Measurements from ENCODE around the gene TRIM50.
"Not testable (repeated sequence)": the region's sequence is repeated elsewhere in the genome, so short reads cannot be mapped to it uniquely, and the experiment has no call there.

The TRIM50 gene

GRCh38 chr7:73327922-73328321 is at the start of gene TRIM50, which contains the start of gene FKBP6:
Gene TRIM50 (minus strand): TSS chr7:73328082. CDS start chr7:73324787, 3,295 bp downstream.
Gene FKBP6 (plus strand): TSS chr7:73328161. CDS start chr7:73328429, 268 bp downstream.
- not testable (repeated sequence) for H3K36me3 ChIP-seq (ENCODE audit: control insufficient read depth, low read length); H3K9me3 ChIP-seq (ENCODE audit: control insufficient read depth, insufficient read depth, low read length); H3K4me2 ChIP-seq (ENCODE audit: low read length)

DNA sequence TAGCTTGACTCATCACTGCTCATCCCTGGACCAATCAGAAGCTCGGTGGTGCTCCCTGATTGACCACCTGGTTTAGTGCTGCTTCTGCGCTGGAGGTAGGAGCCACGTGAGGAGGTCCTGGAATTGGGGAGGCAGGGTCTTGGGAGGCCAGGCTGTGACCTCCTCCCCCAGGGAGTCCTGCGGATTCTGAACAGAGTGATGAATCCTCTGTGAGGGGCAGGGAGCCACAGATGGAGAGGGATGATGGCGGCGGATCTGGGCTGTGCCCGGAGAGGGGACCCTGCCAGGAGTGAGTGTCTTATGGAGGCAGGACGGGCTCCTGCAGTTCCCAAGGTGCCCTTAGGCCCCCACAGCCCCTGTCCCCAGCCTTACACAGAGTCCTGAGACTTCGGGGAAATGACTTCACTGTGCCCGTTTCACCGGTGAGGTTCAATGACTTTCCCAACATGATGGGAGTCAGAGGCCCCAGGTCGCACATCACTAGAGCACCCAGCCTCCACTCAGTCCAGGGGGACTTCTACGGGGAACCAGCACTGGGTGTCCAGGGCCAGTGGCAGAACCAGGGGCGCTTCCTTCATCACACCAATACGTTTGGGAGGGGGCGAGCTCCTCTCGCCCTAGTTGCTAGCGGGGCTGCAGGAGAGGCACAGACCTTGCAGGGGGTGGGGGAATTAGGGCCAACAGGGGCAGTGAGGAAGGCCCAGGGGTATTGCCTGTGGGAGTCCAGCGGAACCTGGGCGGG is 49.0 kb upstream of the TRIM50 start:
- Histone ChIP-seq H3K27me3 (ENCODE audit: control insufficient read depth, low read length) (no peaks in the 10 kb centered on the region; the same call in 1 of the 2 replicates), H3K27ac (ENCODE audit: low read depth, low read length) (no peak overlapping the region), H3K4me2 (ENCODE audit: low read length) (no peak overlapping the region), H3K9me2 (replicated peaks; ENCODE audit: control insufficient read depth, low read length) (no peaks in the 10 kb centered on the region), H3K9me3 (ENCODE audit: control insufficient read depth, insufficient read depth, low read length) (no peaks in the 10 kb centered on the region), H3K4me3 (ENCODE audit: low read length) (no peak overlapping the region), H4K20me1 (ENCODE audit: control insufficient read depth, insufficient read depth, low read depth, low read length) (no peaks in the 10 kb centered on the region), H3K79me2 (ENCODE audit: control insufficient read depth, low read length) (no peaks in the 10 kb centered on the region), H3K36me3 (ENCODE audit: control insufficient read depth, low read length) (no peaks in the 10 kb centered on the region), H3K4me1 (ENCODE audit: control insufficient read depth, low read length) (no peaks in the 10 kb centered on the region), H3F3A (ENCODE audit: control insufficient read depth, insufficient read depth) (no peaks in the 10 kb centered on the region)
- TF ChIP-seq EZH2phosphoT487 (IDR thresholded peaks at IDR 0.05; ENCODE audit: borderline replicate concordance, low read length), result no peak
- TF ChIP-seq, protein P1, sequence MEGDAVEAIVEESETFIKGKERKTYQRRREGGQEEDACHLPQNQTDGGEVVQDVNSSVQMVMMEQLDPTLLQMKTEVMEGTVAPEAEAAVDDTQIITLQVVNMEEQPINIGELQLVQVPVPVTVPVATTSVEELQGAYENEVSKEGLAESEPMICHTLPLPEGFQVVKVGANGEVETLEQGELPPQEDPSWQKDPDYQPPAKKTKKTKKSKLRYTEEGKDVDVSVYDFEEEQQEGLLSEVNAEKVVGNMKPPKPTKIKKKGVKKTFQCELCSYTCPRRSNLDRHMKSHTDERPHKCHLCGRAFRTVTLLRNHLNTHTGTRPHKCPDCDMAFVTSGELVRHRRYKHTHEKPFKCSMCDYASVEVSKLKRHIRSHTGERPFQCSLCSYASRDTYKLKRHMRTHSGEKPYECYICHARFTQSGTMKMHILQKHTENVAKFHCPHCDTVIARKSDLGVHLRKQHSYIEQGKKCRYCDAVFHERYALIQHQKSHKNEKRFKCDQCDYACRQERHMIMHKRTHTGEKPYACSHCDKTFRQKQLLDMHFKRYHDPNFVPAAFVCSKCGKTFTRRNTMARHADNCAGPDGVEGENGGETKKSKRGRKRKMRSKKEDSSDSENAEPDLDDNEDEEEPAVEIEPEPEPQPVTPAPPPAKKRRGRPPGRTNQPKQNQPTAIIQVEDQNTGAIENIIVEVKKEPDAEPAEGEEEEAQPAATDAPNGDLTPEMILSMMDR (IDR thresholded peaks at IDR 0.05; ENCODE audit: low read depth, low read length, poor library complexity, severe bottlenecking), result no peak

More at GRCh38 chr7:73327922-73328321, at the start of gene TRIM50, which contains the start of gene FKBP6:
- not testable (repeated sequence) for H3K79me2 ChIP-seq (ENCODE audit: control insufficient read depth, low read length); H3F3A ChIP-seq (ENCODE audit: control insufficient read depth, insufficient read depth); H4K20me1 ChIP-seq (ENCODE audit: control insufficient read depth, insufficient read depth, low read depth, low read length); H3K27ac ChIP-seq (ENCODE audit: low read depth, low read length); H3K4me3 ChIP-seq (ENCODE audit: low read length); H3K9me2 ChIP-seq (replicated peaks; ENCODE audit: control insufficient read depth, low read length)
- peaks cover 23% of the 10 kb centered on the region for H3K27me3 ChIP-seq (ENCODE audit: control insufficient read depth, low read length)
- H3K4me1 ChIP-seq (ENCODE audit: control insufficient read depth, low read length), result peaks cover 12% of the 10 kb centered on the region

- H3K4me2 ChIP-seq (ENCODE audit: low read length); H3K27ac ChIP-seq (ENCODE audit: low read depth, low read length); H3K9me2 ChIP-seq (replicated peaks; ENCODE audit: control insufficient read depth, low read length); H3K4me3 ChIP-seq (ENCODE audit: low read length); H3K9me3 ChIP-seq (ENCODE audit: control insufficient read depth, insufficient read depth, low read length); H3K27me3 ChIP-seq (ENCODE audit: control insufficient read depth, low read length); H3K4me1 ChIP-seq (ENCODE audit: control insufficient read depth, low read length); H3F3A ChIP-seq (ENCODE audit: control insufficient read depth, insufficient read depth); H4K20me1 ChIP-seq (ENCODE audit: control insufficient read depth, insufficient read depth, low read depth, low read length); H3K79me2 ChIP-seq (ENCODE audit: control insufficient read depth, low read length); H3K36me3 ChIP-seq (ENCODE audit: control insufficient read depth, low read length): not testable (repeated sequence)
These were observed 48.4 kb upstream of the TRIM50 start for GRCh38 chr7:73376262-73376661.

GRCh38 chr7:73373741-73374140 is 45.9 kb upstream of the TRIM50 start:
- TF ChIP-seq, protein P1 (IDR thresholded peaks at IDR 0.05; ENCODE audit: low read depth, low read length, poor library complexity, severe bottlenecking), result no peak
- TF ChIP-seq EZH2phosphoT487 (IDR thresholded peaks at IDR 0.05; ENCODE audit: borderline replicate concordance, low read length), result no peak
- no peaks in the 10 kb centered on the region for H3K27me3 ChIP-seq (ENCODE audit: control insufficient read depth, low read length)
- H3K36me3 ChIP-seq (ENCODE audit: control insufficient read depth, low read length), result no peaks in the 10 kb centered on the region
- H3K4me3 ChIP-seq (ENCODE audit: low read length), result no peak overlapping the region
- no peaks in the 10 kb centered on the region for H4K20me1 ChIP-seq (ENCODE audit: control insufficient read depth, insufficient read depth, low read depth, low read length)
- H3K9me2 ChIP-seq (replicated peaks; ENCODE audit: control insufficient read depth, low read length), result no peaks in the 10 kb centered on the region
- H3K79me2 ChIP-seq (ENCODE audit: control insufficient read depth, low read length), result no peaks in the 10 kb centered on the region
- H3K27ac ChIP-seq (ENCODE audit: low read depth, low read length), result no peak overlapping the region
- no peak overlapping the region for H3K4me2 ChIP-seq (ENCODE audit: low read length)
- H3F3A ChIP-seq (ENCODE audit: control insufficient read depth, insufficient read depth), result no peaks in the 10 kb centered on the region
- H3K9me3 ChIP-seq (ENCODE audit: control insufficient read depth, insufficient read depth, low read length), result no peaks in the 10 kb centered on the region
- no peaks in the 10 kb centered on the region for H3K4me1 ChIP-seq (ENCODE audit: control insufficient read depth, low read length)
